Pulmonary artery endothelial cell (primary cell): ENCODE results near the gene ZNF783. TPM values are rescaled to one million over a fixed set of nuclear protein-coding genes. Genes with fewer than 3 reads are reported as not detected.
"Not testable (repeated sequence)": the region's sequence is repeated elsewhere in the genome, so short reads cannot be mapped to it uniquely, and the experiment has no call there.

Source experiments
- DNase-seq: peaks from one replicate; pipeline ENCODE4 v3.0.0-alpha.2; 2011; ENCODE audit warnings: low read depth, low spot score
- total RNA-seq: library from RNA; depleted of rRNA; stranded (reverse); fragments of >200 nt; gene quantifications from 2 replicates; pipeline ENCODE4 v1.2.3, GENCODE V29; 2014

The ZNF783 gene
- total RNA-seq, 1 donor from 2014 or later: 5.6 TPM

DNA sequence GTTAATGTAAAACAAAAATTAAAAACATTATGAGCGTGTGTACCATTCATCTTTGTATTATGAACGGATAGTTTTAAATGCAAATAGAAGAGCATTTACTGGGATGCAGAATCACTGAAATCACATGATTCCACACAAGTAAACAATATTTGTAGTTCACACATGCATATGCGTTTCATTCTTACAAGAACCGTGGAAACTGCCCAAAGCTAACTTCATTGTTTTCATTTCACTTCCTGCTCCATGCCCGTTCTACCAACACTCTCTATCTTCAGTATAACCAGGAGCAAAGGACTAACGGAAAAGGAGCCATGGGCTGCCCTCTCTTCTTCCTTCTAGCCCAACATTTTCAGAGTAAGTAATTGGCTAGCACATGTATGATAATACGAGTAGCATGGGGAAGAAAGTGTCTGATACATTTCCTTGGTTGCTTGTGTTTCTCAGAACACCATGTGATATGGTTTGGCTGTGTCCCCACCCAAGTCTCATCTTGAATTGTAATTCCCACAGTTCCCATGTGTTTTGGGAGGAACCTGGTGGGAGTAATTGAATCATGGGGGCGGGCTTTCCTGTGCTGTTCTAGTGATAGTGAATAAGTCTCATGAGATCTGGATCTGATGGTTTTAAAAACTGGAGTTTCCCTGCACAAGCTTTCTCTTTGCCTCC is 38.8 kb downstream of the ZNF783 start:
- DNase-seq: no peak

- no peak for DNase-seq
These were observed 40.2 kb downstream of the ZNF783 start for GRCh38 chr7:149302222-149302621.

- no peak for DNase-seq
These were observed 40.9 kb downstream of the ZNF783 start for GRCh38 chr7:149302865-149303264.

DNA sequence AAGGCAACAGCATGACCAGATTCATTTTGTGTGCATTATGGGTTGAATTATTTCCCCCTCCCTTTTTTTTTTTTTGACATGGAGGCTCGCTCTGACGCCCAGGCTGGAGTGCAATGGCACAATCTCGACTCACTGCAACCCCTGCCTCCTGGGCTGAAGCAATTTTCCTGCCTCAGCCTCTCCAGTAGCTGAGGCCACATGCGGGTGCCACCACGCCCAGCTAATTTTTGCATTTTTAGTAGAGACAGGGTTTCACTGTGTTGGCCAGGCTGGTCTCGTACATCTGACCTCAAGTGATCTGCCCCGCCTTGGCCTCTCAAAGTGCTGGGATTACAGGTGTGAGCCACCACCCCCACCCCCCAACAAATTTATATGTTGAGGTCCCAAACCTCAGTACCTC is 42.0 kb downstream of the ZNF783 start:
- no peak for DNase-seq

GRCh38 chr7:149306854-149307253 is 44.9 kb downstream of the ZNF783 start:
- no peak for DNase-seq

GRCh38 chr7:149307775-149308501 is 45.9 kb downstream of the ZNF783 start:
- DNase-seq: no peak

DNA sequence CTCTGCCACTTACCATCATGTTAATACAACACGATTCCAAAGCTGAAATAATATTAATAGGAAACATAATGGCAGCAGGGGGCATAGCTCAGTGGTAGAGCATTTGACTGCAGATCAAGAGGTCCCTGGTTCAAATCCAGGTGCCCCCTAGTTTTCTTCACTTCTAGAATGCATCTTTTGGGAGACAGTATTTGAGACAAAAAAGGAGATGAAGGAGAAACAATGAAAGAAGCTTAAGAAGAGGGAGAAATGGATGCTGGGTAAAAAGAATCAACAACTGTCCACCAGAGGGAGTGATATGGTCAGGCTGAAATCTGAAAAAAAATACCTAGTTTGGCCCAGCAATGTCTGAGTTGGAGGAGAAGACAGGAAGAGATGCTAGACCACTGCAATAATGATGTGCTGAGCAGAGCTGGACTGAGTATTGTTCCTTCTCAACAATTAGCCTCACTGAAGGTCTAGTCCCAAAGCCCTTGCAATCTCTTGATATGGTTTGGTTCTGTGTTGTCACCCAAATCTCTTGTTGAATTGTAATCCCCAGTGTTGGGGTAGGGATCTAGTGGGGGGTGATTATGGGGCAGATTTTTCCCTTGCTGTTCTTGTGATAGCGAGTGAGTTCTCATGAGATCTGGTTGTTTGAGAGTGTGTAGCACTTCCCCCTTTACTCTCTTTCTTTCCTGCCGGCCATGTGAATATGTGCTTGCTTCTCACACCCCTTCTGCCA is 48.3 kb downstream of the ZNF783 start:
- DNase-seq: peak; percentile 24

DNA sequence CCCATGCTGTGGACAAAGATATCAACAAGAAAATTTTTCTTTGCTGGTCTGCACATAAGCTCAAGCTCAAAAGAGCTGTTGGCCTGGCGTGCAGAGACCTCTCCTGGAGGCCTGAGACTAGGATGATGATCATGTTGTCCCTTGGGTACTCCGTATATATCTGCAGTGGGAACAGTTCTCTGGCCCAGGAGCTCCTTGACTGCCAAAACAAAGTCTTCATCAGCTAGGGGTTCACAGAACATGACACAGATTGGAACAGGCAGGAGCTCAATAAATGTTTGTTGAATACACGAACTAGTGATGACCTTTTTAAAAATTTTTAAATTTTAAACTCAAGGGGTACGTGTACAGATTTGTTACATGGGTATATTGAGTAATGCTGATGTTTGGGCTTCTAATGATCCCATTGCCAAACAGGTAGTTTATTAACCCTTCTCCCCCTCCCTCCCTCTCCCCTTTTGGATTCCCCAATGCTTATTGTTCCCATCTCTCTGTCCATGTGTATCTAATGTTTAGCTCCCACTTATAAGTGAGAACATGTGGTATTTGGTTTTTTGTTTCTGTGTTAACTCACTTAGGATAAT is 49.1 kb downstream of the ZNF783 start:
- DNase-seq: no peak

GRCh38 chr7:149313981-149314380 is 52.0 kb downstream of the ZNF783 start:
- no peak for DNase-seq

GRCh38 chr7:149316606-149317005 is 54.6 kb downstream of the ZNF783 start:
- DNase-seq: no peak

GRCh38 chr7:149317496-149317895 is 55.5 kb downstream of the ZNF783 start:
- DNase-seq: no peak

- DNase-seq: no peak
These were observed 56.1 kb downstream of the ZNF783 start for GRCh38 chr7:149317986-149318672.

DNA sequence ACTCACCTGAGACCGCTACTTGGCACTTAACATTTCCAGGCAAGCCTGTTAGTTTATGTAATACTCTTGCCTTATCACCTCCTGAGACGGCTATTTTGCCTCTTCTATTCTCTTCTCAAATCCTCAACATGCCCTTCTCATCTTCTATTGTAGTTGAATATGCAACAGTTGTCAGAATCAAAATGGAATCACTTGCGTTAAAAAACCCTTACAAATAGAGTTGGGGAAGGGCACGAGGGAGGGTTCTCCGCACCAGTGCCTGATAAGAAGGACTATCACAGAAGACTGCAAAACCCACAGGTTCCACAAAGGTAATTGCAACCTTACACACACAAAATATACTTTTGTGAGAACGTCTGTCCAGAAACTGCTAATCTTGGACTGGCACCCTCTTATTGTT is 57.4 kb downstream of the ZNF783 start:
- DNase-seq: no peak

DNA sequence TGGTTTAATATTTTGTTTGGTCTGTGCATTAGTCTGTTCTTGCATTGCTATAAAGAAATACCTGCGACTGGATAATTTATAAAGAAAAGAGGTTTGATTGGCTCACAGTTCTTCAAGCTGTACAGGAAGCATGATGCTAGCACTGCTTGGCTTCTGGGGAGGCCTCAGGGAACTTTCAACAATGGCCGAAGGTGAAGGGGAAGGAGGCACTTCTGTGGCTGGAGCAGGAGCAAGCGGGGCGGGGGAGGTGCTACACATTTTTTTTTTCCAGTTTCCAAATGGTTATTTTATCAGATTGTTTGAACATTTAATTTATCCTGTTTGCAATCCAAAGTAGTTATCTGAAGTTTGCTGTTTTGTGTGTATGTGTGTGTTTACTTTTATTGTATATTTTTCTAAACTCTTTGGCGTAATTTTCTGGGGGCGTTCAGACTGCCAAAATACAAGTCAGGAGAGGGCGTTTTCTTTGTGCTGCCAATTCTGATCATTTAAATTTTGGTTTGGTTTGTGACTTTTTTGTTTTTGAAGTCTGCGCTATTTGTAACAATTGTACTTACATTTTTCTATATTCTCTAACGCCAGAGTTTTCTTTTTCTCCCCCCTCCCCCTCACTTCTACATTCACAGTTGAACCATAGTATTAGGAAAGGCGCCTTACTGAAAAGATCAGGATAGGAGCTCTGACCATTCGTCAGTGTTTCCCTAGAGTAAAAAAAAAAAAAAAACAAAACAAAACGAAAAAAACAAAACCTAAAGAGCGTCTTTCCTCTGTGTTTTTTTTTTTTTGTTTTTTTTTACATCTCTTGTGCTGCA is 58.5 kb downstream of the ZNF783 start:
- no peak for DNase-seq

DNA sequence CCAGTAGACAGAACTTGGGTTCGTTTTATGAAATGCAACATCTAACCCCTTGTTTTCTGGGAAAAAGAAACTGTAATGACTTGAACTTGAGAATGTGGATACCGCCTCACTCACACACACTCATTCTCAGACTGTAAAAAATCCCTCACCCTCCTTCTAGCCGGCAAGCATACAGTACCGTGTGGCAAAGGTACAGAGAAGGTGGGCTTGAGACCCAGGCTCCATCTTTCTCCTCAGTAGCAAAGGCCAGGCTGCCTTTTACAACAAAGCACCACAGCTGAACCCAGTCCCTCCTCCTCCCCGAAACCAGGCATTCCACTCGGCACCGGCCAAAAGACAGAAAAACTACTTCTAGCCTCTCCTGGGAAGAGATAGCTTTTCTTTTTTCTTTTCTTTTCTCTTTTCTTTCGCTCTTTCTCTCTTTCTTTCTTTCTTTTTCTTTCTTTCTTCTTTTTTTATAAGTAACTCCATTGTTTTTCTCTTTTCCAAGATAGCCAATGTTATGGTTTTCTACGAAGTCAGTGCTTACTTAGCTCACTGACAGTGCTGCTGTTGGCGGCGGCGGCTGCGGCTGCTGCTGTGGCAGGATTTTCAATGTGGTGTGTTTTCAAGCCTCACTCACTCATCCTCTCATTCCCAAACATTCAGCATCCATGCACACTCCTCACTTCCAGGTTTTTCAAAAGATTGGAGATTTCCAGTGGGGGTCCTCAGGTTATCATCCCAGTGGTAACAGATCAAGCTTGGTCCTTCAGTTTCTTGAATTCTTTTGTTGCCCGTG is 59.3 kb downstream of the ZNF783 start:
- DNase-seq: not testable (repeated sequence)

GRCh38 chr7:149321978-149322541 is 60.1 kb downstream of the ZNF783 start:
- DNase-seq: no peak

GRCh38 chr7:149322737-149323136 is 60.7 kb downstream of the ZNF783 start:
- DNase-seq: no peak

DNA sequence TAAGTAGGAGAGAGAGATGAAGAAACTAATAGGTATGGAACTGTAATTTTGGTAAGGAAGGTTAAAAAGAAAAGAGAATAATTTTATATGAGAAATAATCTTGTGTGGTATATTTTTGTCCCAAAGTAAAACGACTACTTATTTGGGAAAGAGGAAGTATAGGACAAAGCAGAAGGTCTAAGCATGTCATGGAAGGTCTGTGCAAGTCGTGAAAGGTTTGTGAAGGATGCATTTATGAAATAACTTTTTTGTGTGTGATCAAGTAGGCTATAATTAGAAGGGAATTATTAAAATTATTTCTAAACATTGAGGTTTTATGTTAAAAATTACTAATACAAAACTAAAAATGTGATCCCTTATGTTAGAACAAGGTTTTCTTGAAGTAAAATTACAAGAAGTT is 63.3 kb downstream of the ZNF783 start:
- DNase-seq: no peak

- no peak for DNase-seq
These were observed 67.3 kb downstream of the ZNF783 start for GRCh38 chr7:149329265-149329664.
